ENCODE data around the gene SYT6.

DNA sequence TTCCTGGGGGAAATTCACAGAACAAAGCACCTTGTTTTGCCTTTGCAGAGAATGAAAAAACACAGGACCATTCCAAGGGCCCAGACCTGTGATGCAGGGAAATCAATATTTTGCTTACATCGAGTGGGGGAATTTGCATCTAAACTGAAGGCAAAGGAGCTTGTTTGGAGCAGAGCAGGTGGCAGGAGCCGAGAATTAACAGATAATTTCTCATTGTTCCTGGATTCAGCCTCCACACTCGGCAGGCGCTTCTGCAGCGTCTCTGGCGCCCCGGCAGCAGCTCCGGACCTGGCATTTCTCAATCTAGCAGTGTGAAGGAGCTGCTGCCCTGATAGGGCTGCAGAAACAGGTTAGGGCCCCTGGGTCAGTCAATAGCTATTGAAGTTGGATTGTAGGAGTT is 2.0 kb upstream of the SYT6 start:
- no peak for TF ChIP-seq ETV6 (CRISPR knock-in tag; IDR thresholded peaks at IDR 0.05)
- TF ChIP-seq HMGXB4 (CRISPR knock-in tag; IDR thresholded peaks at IDR 0.05): no peak
- TF ChIP-seq FOXJ3 (CRISPR knock-in tag; IDR thresholded peaks at IDR 0.05; ENCODE audit: borderline replicate concordance): no peak
- TF ChIP-seq ESRRA (CRISPR knock-in tag; IDR thresholded peaks at IDR 0.05; ENCODE audit: borderline replicate concordance): no peak
- TF ChIP-seq, protein P1, sequence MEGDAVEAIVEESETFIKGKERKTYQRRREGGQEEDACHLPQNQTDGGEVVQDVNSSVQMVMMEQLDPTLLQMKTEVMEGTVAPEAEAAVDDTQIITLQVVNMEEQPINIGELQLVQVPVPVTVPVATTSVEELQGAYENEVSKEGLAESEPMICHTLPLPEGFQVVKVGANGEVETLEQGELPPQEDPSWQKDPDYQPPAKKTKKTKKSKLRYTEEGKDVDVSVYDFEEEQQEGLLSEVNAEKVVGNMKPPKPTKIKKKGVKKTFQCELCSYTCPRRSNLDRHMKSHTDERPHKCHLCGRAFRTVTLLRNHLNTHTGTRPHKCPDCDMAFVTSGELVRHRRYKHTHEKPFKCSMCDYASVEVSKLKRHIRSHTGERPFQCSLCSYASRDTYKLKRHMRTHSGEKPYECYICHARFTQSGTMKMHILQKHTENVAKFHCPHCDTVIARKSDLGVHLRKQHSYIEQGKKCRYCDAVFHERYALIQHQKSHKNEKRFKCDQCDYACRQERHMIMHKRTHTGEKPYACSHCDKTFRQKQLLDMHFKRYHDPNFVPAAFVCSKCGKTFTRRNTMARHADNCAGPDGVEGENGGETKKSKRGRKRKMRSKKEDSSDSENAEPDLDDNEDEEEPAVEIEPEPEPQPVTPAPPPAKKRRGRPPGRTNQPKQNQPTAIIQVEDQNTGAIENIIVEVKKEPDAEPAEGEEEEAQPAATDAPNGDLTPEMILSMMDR (IDR thresholded peaks at IDR 0.05): no peak
- TF ChIP-seq, protein P2, sequence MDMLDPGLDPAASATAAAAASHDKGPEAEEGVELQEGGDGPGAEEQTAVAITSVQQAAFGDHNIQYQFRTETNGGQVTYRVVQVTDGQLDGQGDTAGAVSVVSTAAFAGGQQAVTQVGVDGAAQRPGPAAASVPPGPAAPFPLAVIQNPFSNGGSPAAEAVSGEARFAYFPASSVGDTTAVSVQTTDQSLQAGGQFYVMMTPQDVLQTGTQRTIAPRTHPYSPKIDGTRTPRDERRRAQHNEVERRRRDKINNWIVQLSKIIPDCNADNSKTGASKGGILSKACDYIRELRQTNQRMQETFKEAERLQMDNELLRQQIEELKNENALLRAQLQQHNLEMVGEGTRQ (CRISPR knock-in tag; IDR thresholded peaks at IDR 0.05): no peak
- no peak for TF ChIP-seq ZNF317 (CRISPR knock-in tag; IDR thresholded peaks at IDR 0.05; ENCODE audit: borderline replicate concordance, low read depth)
- TF ChIP-seq GRHL2 (CRISPR knock-in tag; IDR thresholded peaks at IDR 0.05; ENCODE audit: insufficient replicate concordance, severe bottlenecking): no peak
